ENCODE data around the gene CHAD. TPM values are rescaled to one million over a fixed set of nuclear protein-coding genes. Genes with fewer than 3 reads are reported as not detected.

CHAD gene
- total RNA-seq, 1 experiment from 2014 or later: 0.57 TPM

- Histone ChIP-seq H2AFZ (ENCODE audit: low read length) (no peak overlapping the region), H3K14ac (ENCODE audit: insufficient read depth, low read length) (no peak overlapping the region), H2BK120ac (ENCODE audit: low read depth, low read length, poor library complexity, severe bottlenecking) (no peak overlapping the region), H3K79me2 (ENCODE audit: insufficient read depth, low read length) (no peaks in the 10 kb centered on the region), H3K23me2 (ENCODE audit: insufficient read length, low read depth, low read length, poor library complexity, severe bottlenecking) (no peaks in the 10 kb centered on the region), H4K8ac (replicated peaks; ENCODE audit: insufficient read length, low read depth, low read length) (no peak overlapping the region), H4K91ac (ENCODE audit: insufficient read length, low read depth, low read length) (no peak overlapping the region), H3K9me3 (ENCODE audit: control insufficient read depth, low read depth, low read length) (no peaks in the 10 kb centered on the region), H3K23ac (ENCODE audit: insufficient read length, low read depth, low read length) (no peak overlapping the region), H3T11ph (ENCODE audit: low read length) (no peak overlapping the region), H4K5ac (ENCODE audit: insufficient read length, low read depth, low read length) (no peak overlapping the region), H3K27me3 (ENCODE audit: insufficient read depth, low read length) (no peaks in the 10 kb centered on the region; the same call in none of the 2 replicates), H4K20me1 (ENCODE audit: control insufficient read depth, insufficient read depth, insufficient read length) (no peaks in the 10 kb centered on the region), H2BK12ac (ENCODE audit: insufficient read length, low read depth, low read length) (no peak overlapping the region), H2BK5ac (ENCODE audit: insufficient read length, low read length) (no peak overlapping the region), H2AK5ac (ENCODE audit: insufficient read length, low read length) (no peak overlapping the region), H3K9ac (ENCODE audit: extremely low read depth, insufficient read length, low read length) (no peak overlapping the region), H2BK20ac (ENCODE audit: low read depth, low read length, poor library complexity, severe bottlenecking) (no peak overlapping the region), H3K56ac (ENCODE audit: insufficient read length, low read depth, low read length) (no peak overlapping the region), H3K79me1 (ENCODE audit: insufficient read depth, low read depth, low read length, poor library complexity, severe bottlenecking) (no peaks in the 10 kb centered on the region), H2BK15ac (ENCODE audit: low read depth, low read length) (no peak overlapping the region), H3K27ac (ENCODE audit: insufficient read length, low read depth, low read length) (no peak overlapping the region), H3K18ac (ENCODE audit: insufficient read length, low read depth, low read length) (no peak overlapping the region), H3K4me1 (ENCODE audit: insufficient read depth, low read length) (peaks cover 3% of the 10 kb centered on the region; the same call in 1 of the 2 replicates), H3K4ac (ENCODE audit: low read depth, low read length) (no peak overlapping the region), H3K4me2 (ENCODE audit: insufficient read depth, insufficient read length, low read length) (no peak overlapping the region)
- Mint-ChIP-seq H3K36me3 (ENCODE audit: insufficient read depth in 1 of 3, low read depth in 3 of 3) (no peaks in the 10 kb centered on the region), H3K4me3 (no peak overlapping the region), H3K9me3 (no peaks in the 10 kb centered on the region), H3K4me1 (peaks cover 8% of the 10 kb centered on the region in 2 experiments), H3K27me3 (ENCODE audit: low read depth) (peaks cover 9% of the 10 kb centered on the region; the same call in 1 of the 2 replicates), H3K27ac (peak overlapping the region in 1 of 3 experiments; percentile 22; a peak in 1 of 7 replicates)
- no peak for DNase-seq
- TF ChIP-seq, protein P1, sequence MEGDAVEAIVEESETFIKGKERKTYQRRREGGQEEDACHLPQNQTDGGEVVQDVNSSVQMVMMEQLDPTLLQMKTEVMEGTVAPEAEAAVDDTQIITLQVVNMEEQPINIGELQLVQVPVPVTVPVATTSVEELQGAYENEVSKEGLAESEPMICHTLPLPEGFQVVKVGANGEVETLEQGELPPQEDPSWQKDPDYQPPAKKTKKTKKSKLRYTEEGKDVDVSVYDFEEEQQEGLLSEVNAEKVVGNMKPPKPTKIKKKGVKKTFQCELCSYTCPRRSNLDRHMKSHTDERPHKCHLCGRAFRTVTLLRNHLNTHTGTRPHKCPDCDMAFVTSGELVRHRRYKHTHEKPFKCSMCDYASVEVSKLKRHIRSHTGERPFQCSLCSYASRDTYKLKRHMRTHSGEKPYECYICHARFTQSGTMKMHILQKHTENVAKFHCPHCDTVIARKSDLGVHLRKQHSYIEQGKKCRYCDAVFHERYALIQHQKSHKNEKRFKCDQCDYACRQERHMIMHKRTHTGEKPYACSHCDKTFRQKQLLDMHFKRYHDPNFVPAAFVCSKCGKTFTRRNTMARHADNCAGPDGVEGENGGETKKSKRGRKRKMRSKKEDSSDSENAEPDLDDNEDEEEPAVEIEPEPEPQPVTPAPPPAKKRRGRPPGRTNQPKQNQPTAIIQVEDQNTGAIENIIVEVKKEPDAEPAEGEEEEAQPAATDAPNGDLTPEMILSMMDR (conservative IDR thresholded peaks at IDR 0.05): no peak
- WGBS (ENCODE audit: extremely low coverage, insufficient read length, low lambda C conversion rate): no CpG with 5 or more reads among the region's 9 CpGs
Observed at GRCh38 chr17:50502301-50502990, 33.8 kb upstream of the CHAD start.

Data from H9 (cell line).